Measurements from ENCODE around the gene PDCL3. TPM values are rescaled to one million over a fixed set of nuclear protein-coding genes. Genes with fewer than 3 reads are reported as not detected.

PDCL3 gene
- 24.4 TPM for total RNA-seq

DNA sequence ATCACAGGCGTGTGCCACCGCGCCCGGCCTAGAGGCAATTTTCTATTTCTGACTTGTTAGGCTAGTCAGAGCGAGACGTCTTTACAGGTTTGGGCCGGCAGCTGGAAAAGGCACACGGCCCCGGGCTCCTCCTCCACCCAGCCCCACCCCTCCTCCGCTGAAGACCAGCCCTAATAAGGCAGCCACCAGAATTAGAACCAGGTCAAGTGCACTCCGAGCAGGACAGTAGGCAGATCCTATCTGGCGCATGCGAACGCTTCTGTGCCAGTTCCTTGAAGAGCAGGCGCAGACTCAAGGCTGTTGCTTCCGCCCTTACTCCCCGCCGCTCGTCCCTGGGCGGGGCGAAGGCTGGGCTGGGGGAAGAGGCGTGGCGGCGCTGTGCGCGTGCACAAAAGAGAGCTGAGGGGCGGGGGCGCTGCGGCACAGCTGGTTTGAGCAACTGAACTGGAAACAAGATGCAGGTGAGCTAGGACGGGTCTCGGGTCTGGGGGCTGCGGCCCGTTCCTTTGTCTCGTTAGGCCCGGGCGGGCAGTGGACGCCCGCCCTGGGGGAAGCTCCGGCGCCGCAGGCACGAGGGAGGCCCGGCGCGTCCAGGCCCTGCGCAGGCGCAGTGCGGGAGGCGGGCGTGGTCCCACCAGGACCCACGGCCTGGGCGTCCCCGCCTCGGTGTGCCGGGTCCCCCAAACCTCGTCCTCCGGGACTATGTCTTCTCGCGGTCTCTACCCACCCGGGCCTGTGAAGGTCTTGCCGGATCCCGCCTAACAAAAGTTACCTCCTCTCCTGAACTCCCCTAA lies at the start of gene PDCL3:
Gene PDCL3 (plus strand): TSS at position 381 of the 794 bp plus-strand sequence. CDS start 75 bp downstream, at position 456.
- peak; percentile 97 for ATAC-seq

DNA sequence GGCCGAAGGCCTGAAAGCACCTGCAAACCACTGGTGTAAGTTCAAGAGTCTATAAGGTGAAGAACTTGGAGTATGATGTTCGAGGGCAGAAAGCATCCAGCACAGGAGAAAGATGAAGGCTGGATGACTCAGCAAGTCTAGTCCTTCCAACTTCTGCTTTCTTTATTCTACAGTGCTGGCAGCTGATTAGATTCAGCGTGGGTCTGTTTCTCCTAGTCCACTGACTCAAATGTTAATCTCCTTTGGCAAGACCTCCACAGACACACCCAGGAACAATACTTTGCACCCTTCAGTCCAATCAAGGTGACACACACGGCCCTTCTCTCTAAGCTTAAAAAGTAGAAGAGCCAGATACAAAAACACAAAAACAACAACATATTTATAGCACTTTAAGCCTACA lies 49.1 kb upstream of the PDCL3 start:
- ATAC-seq, result no peak

- ATAC-seq, result no peak
These were observed 45.2 kb upstream of the PDCL3 start for GRCh38 chr2:100517556-100517955.

- ATAC-seq, result no peak
These were observed 44.0 kb upstream of the PDCL3 start for GRCh38 chr2:100518801-100519200.

DNA sequence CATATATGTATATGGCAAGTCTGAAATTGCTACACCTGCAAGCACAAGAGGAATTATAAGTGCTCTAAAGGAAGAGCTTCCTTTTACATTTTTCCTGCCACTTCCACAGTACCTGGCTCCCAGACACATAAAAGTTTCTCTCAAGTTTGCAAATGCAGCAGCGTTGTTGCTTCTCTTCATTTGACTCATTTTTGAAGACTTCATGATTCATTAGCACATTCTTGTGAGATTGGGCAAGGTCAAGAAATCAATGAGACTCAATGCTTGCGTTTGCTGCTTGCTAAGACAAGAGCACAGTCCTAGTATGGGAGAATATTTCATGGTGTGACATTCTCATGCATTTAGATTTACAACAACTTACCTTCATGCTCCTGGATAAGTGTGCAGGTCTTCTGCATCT lies 42.6 kb upstream of the PDCL3 start:
- no peak for ATAC-seq

GRCh38 chr2:100522430-100522829 lies 40.4 kb upstream of the PDCL3 start:
- no peak for ATAC-seq

- no peak for ATAC-seq
These were observed 38.5 kb upstream of the PDCL3 start for GRCh38 chr2:100524331-100524730.

DNA sequence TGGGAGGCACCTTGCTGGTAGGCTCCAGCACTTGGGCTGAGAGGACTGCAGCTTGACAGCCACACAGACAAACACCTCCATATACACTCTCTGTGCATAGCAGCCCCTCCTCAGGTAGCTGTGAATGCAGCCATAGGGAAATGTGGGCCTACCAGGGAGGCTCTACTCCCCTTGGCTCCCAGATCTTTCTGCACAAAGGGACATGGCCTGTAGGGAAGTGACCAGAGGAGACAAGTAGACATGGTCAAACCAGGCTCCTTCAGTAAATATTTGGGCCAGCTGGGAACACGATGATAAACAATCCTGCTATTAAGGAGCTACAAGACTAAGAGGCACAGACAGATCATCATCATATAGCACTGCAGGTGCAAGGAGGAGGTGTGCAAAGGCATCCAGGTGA lies 35.9 kb upstream of the PDCL3 start:
- no peak for ATAC-seq

GRCh38 chr2:100527440-100528015 lies 35.3 kb upstream of the PDCL3 start:
- ATAC-seq, result no peak

DNA sequence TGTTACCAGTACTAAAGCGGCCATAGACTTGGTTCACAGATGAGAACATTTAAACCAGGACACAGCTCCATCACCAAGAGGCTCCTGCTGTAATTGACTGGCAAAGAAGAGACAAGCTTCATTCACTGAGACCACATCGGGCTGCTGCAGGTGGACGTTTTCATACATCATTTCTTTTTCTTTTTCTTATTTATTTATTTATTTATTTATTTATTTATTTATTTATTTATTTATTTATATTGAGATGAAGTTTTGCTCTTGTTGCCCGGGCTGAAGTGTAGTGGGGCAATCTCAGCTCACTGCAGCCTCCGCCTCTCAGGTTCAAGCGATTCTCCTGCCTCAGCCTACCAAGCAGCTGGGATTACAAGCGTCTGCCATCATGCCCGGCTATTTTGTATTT lies 33.6 kb upstream of the PDCL3 start:
- no peak for ATAC-seq

GRCh38 chr2:100529900-100530299 lies 32.9 kb upstream of the PDCL3 start:
- no peak for ATAC-seq

- ATAC-seq, result no peak
These were observed 26.9 kb upstream of the PDCL3 start for GRCh38 chr2:100535855-100536254.

DNA sequence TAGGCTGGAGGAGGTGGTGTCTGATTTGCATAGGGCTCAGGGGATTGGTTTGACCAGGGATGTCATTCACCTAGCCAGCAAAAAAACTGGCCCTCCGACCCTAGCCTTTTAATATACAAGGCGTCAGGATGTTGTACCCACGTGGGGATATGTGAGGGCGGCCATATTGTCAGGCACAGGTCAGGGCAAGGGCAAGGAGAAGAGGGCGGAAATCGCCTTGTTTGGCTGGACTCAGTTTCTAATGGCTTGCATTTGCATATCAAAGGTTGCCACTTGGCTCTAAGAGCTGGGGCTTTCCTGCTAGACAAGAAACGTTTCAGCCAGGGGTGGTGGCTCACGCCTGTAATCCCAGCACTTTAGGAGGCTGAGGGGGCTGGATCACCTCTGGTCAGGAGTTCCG lies 24.9 kb upstream of the PDCL3 start:
- no peak for ATAC-seq

- ATAC-seq, result no peak
These were observed 23.6 kb upstream of the PDCL3 start for GRCh38 chr2:100539221-100539620.

DNA sequence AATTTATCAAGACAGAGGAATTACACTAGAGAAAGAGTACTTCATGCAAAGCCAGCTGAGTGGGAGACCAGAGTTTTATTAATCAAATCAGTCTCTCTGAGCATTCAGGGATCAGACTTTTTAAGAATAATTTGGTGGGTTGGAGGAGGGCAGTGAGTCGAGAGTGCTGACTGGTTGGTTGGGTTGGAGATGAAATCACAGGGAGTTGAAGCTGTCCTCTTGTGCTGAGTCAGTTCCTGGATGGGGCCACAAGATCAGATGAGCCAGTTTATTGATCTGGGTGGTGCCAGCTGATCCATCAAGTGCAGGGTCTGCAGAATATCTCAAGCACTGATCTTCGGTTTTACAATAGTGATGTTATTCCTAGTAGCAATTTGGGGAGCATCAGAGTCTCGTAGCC lies 21.4 kb upstream of the PDCL3 start:
- no peak for ATAC-seq

DNA sequence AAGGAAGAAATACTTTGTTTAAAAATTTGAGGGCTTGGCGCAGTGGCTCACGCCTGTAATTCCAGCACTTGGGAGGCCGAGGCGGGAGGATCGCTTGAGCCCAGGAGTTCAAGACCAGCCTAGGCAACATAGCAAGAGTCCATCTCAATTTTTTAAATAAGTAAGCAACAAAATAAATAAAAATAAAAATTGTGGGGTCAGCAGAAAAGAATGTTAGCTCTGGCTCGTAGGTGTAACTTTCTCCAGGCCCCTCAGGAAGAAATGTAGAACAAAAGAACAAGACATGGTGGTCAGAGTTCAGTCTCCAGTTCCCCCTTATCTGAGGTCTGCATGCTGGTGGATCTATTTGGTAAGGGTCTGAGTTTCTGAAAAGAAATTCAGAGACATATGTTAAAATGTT lies 20.4 kb upstream of the PDCL3 start:
- ATAC-seq, result no peak

DNA sequence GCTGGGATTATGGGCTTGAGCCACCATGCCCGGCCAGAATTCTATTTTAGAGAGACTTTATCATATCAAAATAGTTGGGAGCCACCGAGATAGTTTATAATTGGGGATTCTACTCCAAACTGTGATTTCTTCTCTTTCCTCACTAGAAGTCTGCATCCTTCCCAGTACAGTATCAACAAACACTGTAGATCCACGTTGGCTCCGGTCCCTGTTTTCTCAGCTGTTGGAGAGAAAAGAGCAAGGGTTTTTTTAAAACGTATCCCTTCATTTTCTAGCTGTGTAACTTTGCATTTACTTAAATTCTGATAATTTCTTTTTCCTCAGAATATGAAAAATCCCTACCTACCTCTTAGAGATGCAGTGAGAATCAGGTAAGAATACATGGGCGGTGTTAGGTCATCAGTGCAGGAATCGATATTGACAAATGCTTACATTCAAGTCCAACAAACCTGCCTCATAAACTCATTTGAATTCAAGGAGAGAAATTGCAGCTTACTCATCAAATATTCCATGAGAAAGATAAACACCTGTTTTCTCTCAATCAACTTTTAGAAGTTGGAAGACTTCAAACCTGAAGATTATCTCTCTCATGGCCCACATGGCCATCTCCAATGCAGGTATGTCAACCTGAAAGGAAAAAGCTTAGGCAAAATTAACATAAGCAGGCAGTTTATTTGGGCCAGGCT lies 17.7 kb upstream of the PDCL3 start:
- ATAC-seq, result no peak

DNA sequence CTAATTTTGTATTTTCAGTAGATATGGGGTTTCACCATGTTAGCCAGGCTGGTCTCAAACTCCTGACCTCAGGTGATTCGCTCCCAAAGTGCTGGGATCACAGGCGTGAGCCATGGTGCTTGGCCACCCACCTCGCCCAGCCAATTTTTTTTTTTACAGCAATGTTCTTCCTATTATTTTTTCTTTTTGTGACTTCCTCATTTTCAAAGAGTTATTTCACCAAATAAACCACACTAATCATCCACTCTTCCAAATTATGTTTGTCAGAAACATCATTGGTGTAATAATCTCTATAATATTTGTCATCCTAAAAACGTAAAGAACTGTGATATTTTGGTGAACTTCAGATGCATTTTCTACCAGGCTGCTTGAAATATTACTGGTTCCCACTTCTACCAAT lies 16.3 kb upstream of the PDCL3 start:
- no peak for ATAC-seq

DNA sequence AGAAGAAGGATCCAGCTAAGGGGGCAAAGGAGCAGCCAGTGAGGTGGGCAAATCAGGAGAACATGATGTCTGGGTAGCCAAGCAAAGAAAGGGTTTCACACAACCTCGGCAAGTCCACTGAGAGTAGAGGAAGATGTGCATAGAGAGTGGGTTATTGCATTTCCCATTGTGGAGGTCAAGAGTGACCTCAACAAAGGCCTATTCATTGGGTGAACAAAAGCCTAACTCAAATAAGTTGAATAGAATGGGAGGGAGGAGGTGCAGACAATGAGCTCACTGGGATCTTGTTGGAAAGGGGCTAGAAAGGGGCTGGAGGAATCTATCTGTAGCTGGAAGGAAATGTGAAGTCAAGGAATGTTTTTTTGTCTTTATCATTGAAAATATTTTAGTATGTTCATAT lies 14.0 kb upstream of the PDCL3 start:
- no peak for ATAC-seq

- no peak for ATAC-seq
These were observed 11.5 kb upstream of the PDCL3 start for GRCh38 chr2:100551303-100551702.

GRCh38 chr2:100554798-100555407 lies 7.9 kb upstream of the PDCL3 start:
- no peak for ATAC-seq

DNA sequence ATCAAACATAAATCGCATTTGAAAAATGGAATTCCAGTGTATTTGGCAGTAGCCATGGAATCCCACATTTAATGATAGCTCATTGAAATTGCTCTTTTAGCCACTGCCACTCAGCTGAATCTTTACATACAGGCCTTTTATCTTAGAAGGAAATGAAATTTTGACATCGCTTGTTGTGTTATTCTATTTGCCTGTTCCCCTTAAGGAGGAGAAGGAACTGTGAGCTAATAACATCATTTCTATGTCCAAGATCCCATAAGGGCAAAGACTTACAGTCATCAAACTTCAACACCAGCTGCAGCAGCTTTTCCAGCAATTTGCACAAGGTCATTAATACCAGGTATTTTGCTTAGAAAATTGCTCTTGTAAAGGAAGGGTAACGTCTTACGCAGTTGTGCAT lies 6.0 kb upstream of the PDCL3 start:
- ATAC-seq, result no peak

DNA sequence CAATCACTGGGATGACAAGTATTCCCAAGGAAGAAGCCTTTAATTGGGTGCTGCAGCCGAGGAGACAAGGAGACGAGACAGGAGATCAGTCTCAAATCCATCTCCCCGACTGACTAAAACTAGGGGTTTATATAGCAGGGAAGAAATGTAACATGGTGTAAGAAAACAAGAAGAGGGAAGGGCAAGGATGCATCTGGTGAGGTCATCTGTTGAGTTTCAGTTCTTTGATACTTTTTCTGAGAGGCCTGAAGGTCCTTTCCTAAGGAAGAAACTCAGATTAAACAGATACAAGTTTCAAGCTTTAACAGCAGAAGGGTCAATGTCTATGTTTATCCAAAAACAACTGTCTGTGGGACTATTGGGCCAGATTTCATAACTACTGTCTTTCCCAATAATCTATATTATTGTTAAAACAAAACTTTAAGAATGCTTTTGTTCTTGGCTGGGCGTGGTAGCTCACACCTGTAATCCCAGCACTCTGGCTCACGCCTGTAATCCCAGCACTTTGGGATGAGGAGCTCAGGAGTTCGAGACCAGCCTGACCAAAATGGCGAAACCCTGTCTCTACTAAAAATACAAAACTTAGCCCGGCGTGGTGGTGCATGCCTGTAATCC lies 2.5 kb upstream of the PDCL3 start:
- ATAC-seq, result no peak

Measured in esophagus mucosa (tissue), 1 donor.